WTC11 (cell line): ENCODE measurements around the gene DYNLT3. TPM values are rescaled to one million over a fixed set of nuclear protein-coding genes. Genes with fewer than 3 reads are reported as not detected.

ENCODE experiments used
- ATAC-seq: fragments of 200-7000 bp; cut with Tn5 transposase; 2 replicates; pipeline ENCODE4 v1.10.0; 2021; ENCODE audit warnings: mild to moderate bottlenecking, moderate library complexity
- CTCF ChIA-PET: fragments of 300-600 bp; sonication (Branson Sonifier 250); formaldehyde crosslinking; loops from one replicate; lab custom pipeline; 2021; ENCODE audit warnings: antibody characterized with exemption; lab: Charles Lee
- POLR2A ChIA-PET: fragments of 350-600 bp; sonication (Branson Sonifier 250); formaldehyde crosslinking; loops from one replicate; lab custom pipeline; 2021; ENCODE audit warnings: antibody characterized with exemption; lab: Charles Lee
- DNase-seq: peaks from one replicate; pipeline ENCODE4 v3.0.0; 2021; ENCODE audit warnings: low spot score
- H3K27ac Mint-ChIP-seq: 2 replicates; pipeline ENCODE4 v1.8.0; 2021; ENCODE audit warnings: mixed read lengths
- H3K27me3 Mint-ChIP-seq: 2 replicates; pipeline ENCODE4 v1.8.0; 2021; ENCODE audit warnings: low read depth, mild to moderate bottlenecking, moderate library complexity, mixed read lengths
- H3K36me3 Mint-ChIP-seq: 2 replicates; pipeline ENCODE4 v1.8.0; 2021; ENCODE audit warnings: mixed read lengths
- H3K4me1 Mint-ChIP-seq: 2 replicates; pipeline ENCODE4 v1.8.0; 2022; ENCODE audit warnings: mixed read lengths
- H3K4me3 Mint-ChIP-seq: 2 replicates; pipeline ENCODE4 v1.8.0; 2021; ENCODE audit warnings: mild to moderate bottlenecking, moderate library complexity, mixed read lengths
- H3K9me3 Mint-ChIP-seq: 2 replicates; pipeline ENCODE4 v1.8.0; 2021; ENCODE audit warnings: mixed read lengths
- ELF4 ChIP-seq: sonication (generic); formaldehyde crosslinking; IDR thresholded peaks from 2 replicates; pipeline ENCODE4 v1.8.1; 2022; ENCODE audit warnings: low read depth, mild to moderate bottlenecking, moderate library complexity, missing genetic modification reagents
- EMX1 ChIP-seq: fragments of 250-450 bp; sonication (Bioruptor Pico); IDR thresholded peaks from 2 replicates; pipeline ENCODE4 v1.8.0; 2021; ENCODE audit warnings: mild to moderate bottlenecking
- FOXP1 ChIP-seq: sonication (generic); formaldehyde crosslinking; IDR thresholded peaks from 2 replicates; pipeline ENCODE4 v1.8.0; 2022; ENCODE audit warnings: missing genetic modification reagents, mild to moderate bottlenecking, moderate library complexity, borderline replicate concordance
- JUN ChIP-seq: sonication (generic); formaldehyde crosslinking; IDR thresholded peaks from 2 replicates; pipeline ENCODE4 v1.8.0; 2023; ENCODE audit warnings: mild to moderate bottlenecking, missing genetic modification reagents
- KAT7 ChIP-seq: sonication (generic); formaldehyde crosslinking; IDR thresholded peaks from 2 replicates; pipeline ENCODE4 v1.8.1; 2023; ENCODE audit warnings: missing genetic modification reagents, mild to moderate bottlenecking, borderline replicate concordance
- NFE2L1 ChIP-seq: sonication (generic); formaldehyde crosslinking; IDR thresholded peaks from 2 replicates; pipeline ENCODE4 v1.8.1; 2023; ENCODE audit warnings: missing genetic modification reagents
- SOX15 ChIP-seq: fragments of 250-450 bp; sonication (Bioruptor Pico); IDR thresholded peaks from 2 replicates; pipeline ENCODE4 v1.9.0; 2021; ENCODE audit warnings: mild to moderate bottlenecking
- SP1 ChIP-seq: sonication (generic); formaldehyde crosslinking; conservative IDR thresholded peaks from 2 replicates; pipeline ENCODE4 v1.8.1; 2022; ENCODE audit warnings: missing genetic modification reagents
- TEAD4 ChIP-seq: sonication (generic); formaldehyde crosslinking; IDR thresholded peaks from 2 replicates; pipeline ENCODE4 v1.8.0; 2022; ENCODE audit warnings: mild to moderate bottlenecking, missing genetic modification reagents
- ZNF423 ChIP-seq: fragments of 250-450 bp; sonication (Bioruptor Pico); IDR thresholded peaks from 2 replicates; pipeline ENCODE4 v2.1.2; 2022; ENCODE audit warnings: mild to moderate bottlenecking, moderate library complexity
- total RNA-seq: library from RNA; stranded (reverse); gene quantifications from 3 replicates; pipeline ENCODE4 v1.2.3, GENCODE V29; 2021
- TF ChIP-seq, protein P1 (sequence below): sonication (generic); formaldehyde crosslinking; IDR thresholded peaks from 2 replicates; pipeline ENCODE4 v1.8.1; 2023; ENCODE audit warnings: mild to moderate bottlenecking, missing genetic modification reagents
- TF ChIP-seq, protein P2 (sequence below): fragments of 250-450 bp; sonication (Bioruptor Pico); IDR thresholded peaks from 2 replicates; pipeline ENCODE4 v2.1.2; 2022; ENCODE audit warnings: mild to moderate bottlenecking, moderate library complexity
- TF ChIP-seq, protein P3 (sequence below): sonication (generic); formaldehyde crosslinking; IDR thresholded peaks from 2 replicates; pipeline ENCODE4 v1.8.1; 2023; ENCODE audit warnings: mild to moderate bottlenecking, missing genetic modification reagents, borderline replicate concordance
- TF ChIP-seq, protein P4 (sequence below): sonication (generic); formaldehyde crosslinking; IDR thresholded peaks from 2 replicates; pipeline ENCODE4 v1.8.1; 2023; ENCODE audit warnings: mild to moderate bottlenecking, missing genetic modification reagents, moderate library complexity
- TF ChIP-seq, protein P5 (sequence below): sonication (generic); formaldehyde crosslinking; IDR thresholded peaks from 2 replicates; pipeline ENCODE4 v1.8.1; 2022; ENCODE audit warnings: missing genetic modification reagents, borderline replicate concordance
- TF ChIP-seq, protein P6 (sequence below): sonication (generic); formaldehyde crosslinking; IDR thresholded peaks from 2 replicates; pipeline ENCODE4 v1.8.1; 2022; ENCODE audit warnings: mild to moderate bottlenecking, missing genetic modification reagents, moderate library complexity, borderline replicate concordance

The DYNLT3 gene
- total RNA-seq, 1 experiment from 2014 or later, result 5.1 TPM

DNA sequence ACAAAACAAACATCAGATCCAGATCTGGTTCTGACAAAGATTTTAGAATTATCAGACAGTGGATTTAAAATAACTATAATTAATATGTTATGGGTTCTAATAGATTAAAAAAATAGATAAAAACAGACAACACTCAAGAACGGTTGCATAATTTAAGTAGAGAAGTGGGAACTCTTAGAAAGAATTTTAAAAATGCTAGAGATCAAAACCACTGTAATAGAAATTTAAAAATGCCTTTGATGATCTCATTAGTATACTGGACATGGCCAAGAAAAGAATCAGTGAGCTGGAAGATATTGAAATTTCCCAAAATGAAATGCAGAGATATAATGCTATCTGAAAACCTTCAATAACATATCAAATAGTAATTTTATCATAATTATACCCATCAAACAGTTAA, 28.3 kb upstream of the DYNLT3 start:
- TF ChIP-seq NFE2L1, result no peak
- TF ChIP-seq, protein P1, sequence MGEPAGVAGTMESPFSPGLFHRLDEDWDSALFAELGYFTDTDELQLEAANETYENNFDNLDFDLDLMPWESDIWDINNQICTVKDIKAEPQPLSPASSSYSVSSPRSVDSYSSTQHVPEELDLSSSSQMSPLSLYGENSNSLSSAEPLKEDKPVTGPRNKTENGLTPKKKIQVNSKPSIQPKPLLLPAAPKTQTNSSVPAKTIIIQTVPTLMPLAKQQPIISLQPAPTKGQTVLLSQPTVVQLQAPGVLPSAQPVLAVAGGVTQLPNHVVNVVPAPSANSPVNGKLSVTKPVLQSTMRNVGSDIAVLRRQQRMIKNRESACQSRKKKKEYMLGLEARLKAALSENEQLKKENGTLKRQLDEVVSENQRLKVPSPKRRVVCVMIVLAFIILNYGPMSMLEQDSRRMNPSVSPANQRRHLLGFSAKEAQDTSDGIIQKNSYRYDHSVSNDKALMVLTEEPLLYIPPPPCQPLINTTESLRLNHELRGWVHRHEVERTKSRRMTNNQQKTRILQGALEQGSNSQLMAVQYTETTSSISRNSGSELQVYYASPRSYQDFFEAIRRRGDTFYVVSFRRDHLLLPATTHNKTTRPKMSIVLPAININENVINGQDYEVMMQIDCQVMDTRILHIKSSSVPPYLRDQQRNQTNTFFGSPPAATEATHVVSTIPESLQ (CRISPR knock-in tag), result no peak
- TF ChIP-seq, protein P2, sequence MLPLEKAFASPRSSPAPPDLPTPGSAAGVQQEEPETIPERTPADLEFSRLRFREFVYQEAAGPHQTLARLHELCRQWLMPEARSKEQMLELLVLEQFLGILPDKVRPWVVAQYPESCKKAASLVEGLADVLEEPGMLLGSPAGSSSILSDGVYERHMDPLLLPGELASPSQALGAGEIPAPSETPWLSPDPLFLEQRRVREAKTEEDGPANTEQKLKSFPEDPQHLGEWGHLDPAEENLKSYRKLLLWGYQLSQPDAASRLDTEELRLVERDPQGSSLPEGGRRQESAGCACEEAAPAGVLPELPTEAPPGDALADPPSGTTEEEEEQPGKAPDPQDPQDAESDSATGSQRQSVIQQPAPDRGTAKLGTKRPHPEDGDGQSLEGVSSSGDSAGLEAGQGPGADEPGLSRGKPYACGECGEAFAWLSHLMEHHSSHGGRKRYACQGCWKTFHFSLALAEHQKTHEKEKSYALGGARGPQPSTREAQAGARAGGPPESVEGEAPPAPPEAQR (CRISPR knock-in tag), result no peak
- no peak for TF ChIP-seq SP1 (CRISPR knock-in tag)
- TF ChIP-seq, protein P3, sequence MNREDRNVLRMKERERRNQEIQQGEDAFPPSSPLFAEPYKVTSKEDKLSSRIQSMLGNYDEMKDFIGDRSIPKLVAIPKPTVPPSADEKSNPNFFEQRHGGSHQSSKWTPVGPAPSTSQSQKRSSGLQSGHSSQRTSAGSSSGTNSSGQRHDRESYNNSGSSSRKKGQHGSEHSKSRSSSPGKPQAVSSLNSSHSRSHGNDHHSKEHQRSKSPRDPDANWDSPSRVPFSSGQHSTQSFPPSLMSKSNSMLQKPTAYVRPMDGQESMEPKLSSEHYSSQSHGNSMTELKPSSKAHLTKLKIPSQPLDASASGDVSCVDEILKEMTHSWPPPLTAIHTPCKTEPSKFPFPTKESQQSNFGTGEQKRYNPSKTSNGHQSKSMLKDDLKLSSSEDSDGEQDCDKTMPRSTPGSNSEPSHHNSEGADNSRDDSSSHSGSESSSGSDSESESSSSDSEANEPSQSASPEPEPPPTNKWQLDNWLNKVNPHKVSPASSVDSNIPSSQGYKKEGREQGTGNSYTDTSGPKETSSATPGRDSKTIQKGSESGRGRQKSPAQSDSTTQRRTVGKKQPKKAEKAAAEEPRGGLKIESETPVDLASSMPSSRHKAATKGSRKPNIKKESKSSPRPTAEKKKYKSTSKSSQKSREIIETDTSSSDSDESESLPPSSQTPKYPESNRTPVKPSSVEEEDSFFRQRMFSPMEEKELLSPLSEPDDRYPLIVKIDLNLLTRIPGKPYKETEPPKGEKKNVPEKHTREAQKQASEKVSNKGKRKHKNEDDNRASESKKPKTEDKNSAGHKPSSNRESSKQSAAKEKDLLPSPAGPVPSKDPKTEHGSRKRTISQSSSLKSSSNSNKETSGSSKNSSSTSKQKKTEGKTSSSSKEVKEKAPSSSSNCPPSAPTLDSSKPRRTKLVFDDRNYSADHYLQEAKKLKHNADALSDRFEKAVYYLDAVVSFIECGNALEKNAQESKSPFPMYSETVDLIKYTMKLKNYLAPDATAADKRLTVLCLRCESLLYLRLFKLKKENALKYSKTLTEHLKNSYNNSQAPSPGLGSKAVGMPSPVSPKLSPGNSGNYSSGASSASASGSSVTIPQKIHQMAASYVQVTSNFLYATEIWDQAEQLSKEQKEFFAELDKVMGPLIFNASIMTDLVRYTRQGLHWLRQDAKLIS (CRISPR knock-in tag), result no peak
- no peak for TF ChIP-seq SOX15
- TF ChIP-seq, protein P4, sequence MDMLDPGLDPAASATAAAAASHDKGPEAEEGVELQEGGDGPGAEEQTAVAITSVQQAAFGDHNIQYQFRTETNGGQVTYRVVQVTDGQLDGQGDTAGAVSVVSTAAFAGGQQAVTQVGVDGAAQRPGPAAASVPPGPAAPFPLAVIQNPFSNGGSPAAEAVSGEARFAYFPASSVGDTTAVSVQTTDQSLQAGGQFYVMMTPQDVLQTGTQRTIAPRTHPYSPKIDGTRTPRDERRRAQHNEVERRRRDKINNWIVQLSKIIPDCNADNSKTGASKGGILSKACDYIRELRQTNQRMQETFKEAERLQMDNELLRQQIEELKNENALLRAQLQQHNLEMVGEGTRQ, result no peak
- TF ChIP-seq KAT7, result no peak
- TF ChIP-seq ELF4 (CRISPR knock-in tag), result no peak
- TF ChIP-seq FOXP1 (CRISPR knock-in tag), result no peak
- TF ChIP-seq JUN (CRISPR knock-in tag), result no peak
- TF ChIP-seq ZNF423, result no peak
- TF ChIP-seq TEAD4 (CRISPR knock-in tag), result no peak
- TF ChIP-seq, protein P5, sequence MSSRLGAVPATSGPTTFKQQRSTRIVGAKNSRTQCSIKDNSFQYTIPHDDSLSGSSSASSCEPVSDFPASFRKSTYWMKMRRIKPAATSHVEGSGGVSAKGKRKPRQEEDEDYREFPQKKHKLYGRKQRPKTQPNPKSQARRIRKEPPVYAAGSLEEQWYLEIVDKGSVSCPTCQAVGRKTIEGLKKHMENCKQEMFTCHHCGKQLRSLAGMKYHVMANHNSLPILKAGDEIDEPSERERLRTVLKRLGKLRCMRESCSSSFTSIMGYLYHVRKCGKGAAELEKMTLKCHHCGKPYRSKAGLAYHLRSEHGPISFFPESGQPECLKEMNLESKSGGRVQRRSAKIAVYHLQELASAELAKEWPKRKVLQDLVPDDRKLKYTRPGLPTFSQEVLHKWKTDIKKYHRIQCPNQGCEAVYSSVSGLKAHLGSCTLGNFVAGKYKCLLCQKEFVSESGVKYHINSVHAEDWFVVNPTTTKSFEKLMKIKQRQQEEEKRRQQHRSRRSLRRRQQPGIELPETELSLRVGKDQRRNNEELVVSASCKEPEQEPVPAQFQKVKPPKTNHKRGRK, result no peak
- TF ChIP-seq, protein P6, sequence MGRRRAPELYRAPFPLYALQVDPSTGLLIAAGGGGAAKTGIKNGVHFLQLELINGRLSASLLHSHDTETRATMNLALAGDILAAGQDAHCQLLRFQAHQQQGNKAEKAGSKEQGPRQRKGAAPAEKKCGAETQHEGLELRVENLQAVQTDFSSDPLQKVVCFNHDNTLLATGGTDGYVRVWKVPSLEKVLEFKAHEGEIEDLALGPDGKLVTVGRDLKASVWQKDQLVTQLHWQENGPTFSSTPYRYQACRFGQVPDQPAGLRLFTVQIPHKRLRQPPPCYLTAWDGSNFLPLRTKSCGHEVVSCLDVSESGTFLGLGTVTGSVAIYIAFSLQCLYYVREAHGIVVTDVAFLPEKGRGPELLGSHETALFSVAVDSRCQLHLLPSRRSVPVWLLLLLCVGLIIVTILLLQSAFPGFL, result no peak
- Mint-ChIP-seq H3K27me3 (no peaks in the 10 kb centered on the region; the same call in 1 of the 2 replicates), H3K4me1 (no peaks in the 10 kb centered on the region), H3K4me3 (no peak overlapping the region), H3K36me3 (no peaks in the 10 kb centered on the region), H3K27ac (no peak overlapping the region), H3K9me3 (no peaks in the 10 kb centered on the region)
- ChIA-PET POLR2A (no interaction called here), CTCF (no interaction called here)
- ATAC-seq (no peak), DNase-seq (no peak)

DNA sequence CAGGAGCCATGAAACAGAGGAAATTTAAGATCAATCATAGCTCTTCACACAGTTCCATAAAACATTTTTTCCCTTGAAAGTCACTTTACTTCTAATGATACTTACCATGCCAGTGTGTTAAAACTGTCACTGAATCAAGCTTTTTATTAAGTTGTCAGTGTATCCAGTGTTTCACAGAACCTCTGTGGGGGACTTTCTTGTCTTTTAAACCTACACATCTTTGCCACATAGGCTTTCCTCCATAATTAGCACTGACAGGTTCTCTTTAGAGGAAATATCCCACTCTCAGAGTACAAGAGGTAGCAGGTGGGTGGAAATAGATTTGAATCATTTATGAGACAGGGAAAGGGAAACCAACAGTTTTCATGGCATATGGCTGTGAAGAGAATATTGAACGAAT, 25.8 kb upstream of the DYNLT3 start:
- Mint-ChIP-seq H3K4me3 (no peak overlapping the region), H3K36me3 (no peaks in the 10 kb centered on the region), H3K4me1 (no peaks in the 10 kb centered on the region), H3K27ac (no peak overlapping the region), H3K27me3 (no peaks in the 10 kb centered on the region; the same call in 1 of the 2 replicates), H3K9me3 (no peaks in the 10 kb centered on the region)
- TF ChIP-seq EMX1 (CRISPR knock-in tag), result no peak
- DNase-seq, result no peak
- ATAC-seq, result no peak
- ChIA-PET POLR2A (no interaction called here), CTCF (interaction anchor here (0.8 kb wide), 1 partner anchor 128 kb away, joined by 3 read pairs; no protein-coding TSS in a partner anchor)
